Erythroblast (primary cell): ENCODE results near the gene CLCN2.
A peak's percentile ranks its signal among the peaks of the same experiment; 100 is the strongest.
"Not testable (repeated sequence)": the region's sequence is repeated elsewhere in the genome, so short reads cannot be mapped to it uniquely, and the experiment has no call there.

ENCODE experiments used
- DNase-seq, 2 experiments: peaks; one replicate each; lab custom pipeline; 2025; lab: John Stamatoyannopoulos, UW
- GATA1 ChIP-seq: IDR thresholded peaks from 2 replicates; pipeline ENCODE4 v1.6.1; 2011; ENCODE audit warnings: low read depth, mild to moderate bottlenecking, control low read depth, low read length, moderate library complexity
- POLR2A ChIP-seq: IDR thresholded peaks from 2 replicates; pipeline ENCODE4 v1.6.1; 2011; ENCODE audit warnings: mild to moderate bottlenecking, low read length

The CLCN2 gene

GRCh38 chr3:184350618-184351017 lies 10.8 kb downstream of the CLCN2 start:
- no peak for DNase-seq
- no peak for TF ChIP-seq GATA1
- no peak for TF ChIP-seq POLR2A

- DNase-seq = no peak
- TF ChIP-seq POLR2A = no peak
- TF ChIP-seq GATA1 = no peak
These were observed 11.6 kb downstream of the CLCN2 start for GRCh38 chr3:184349563-184350470.

GRCh38 chr3:184348057-184348382 lies 13.4 kb downstream of the CLCN2 start:
- DNase-seq = peak; percentile 69 to 76
- TF ChIP-seq POLR2A (peak; percentile 4), GATA1 (no peak)

GRCh38 chr3:184347321-184348056 lies 13.9 kb downstream of the CLCN2 start:
- no peak for TF ChIP-seq GATA1
- TF ChIP-seq POLR2A = peak; percentile 64
- DNase-seq = peak; percentile 89 to 90

- peak; percentile 72 to 76 for DNase-seq
- TF ChIP-seq GATA1 (no peak), POLR2A (peak; percentile 26)
These were observed 14.8 kb downstream of the CLCN2 start for GRCh38 chr3:184346480-184347190.

- TF ChIP-seq GATA1 (no peak), POLR2A (peak; percentile 77)
- DNase-seq = peak; percentile 92 to 93
These were observed 15.9 kb downstream of the CLCN2 start for GRCh38 chr3:184345317-184346144.

GRCh38 chr3:184344579-184345316 lies 16.7 kb downstream of the CLCN2 start:
- DNase-seq = no peak
- TF ChIP-seq GATA1 (no peak), POLR2A (no peak)

- DNase-seq = no peak
- TF ChIP-seq GATA1 = no peak
- TF ChIP-seq POLR2A = peak; percentile 14
These were observed 18.1 kb downstream of the CLCN2 start for GRCh38 chr3:184343200-184343876.

GRCh38 chr3:184341925-184342324 lies 19.5 kb downstream of the CLCN2 start:
- DNase-seq = no peak
- TF ChIP-seq POLR2A (no peak), GATA1 (no peak)

GRCh38 chr3:184339451-184340135 lies 21.8 kb downstream of the CLCN2 start:
- not testable (repeated sequence) for DNase-seq

GRCh38 chr3:184339001-184339400 lies 22.4 kb downstream of the CLCN2 start:
- no peak for DNase-seq
- no peak for TF ChIP-seq POLR2A
- TF ChIP-seq GATA1 = no peak
